H1 (cell line): ENCODE results near the gene NOTUM.

Source experiments
- ATF2 ChIP-seq: IDR thresholded peaks from 2 replicates; pipeline ENCODE4 v1.6.1; 2012; ENCODE audit warnings: low read length, inconsistent platforms
- EZH2 ChIP-seq: fragments of 200-600 bp; sonication (generic); IDR thresholded peaks from 2 replicates; pipeline ENCODE4 v1.7.1; 2012; ENCODE audit warnings: low read depth, mild to moderate bottlenecking, moderate library complexity, low read length, inconsistent platforms; ENCODE audit not compliant: severe bottlenecking

- TF ChIP-seq EZH2 (no peak), ATF2 (no peak)
These were observed 6.2 kb upstream of the NOTUM start for GRCh38 chr17:81967244-81967532.
